GM19324 (cell line): Measurements from ENCODE around the gene OR4D10.

Experiments used
- ATAC-seq: cut with Tn5 transposase; IDR thresholded peaks from one replicate; pipeline ENCODE4 v1.9.1; 2021; ENCODE audit warnings: mild to moderate bottlenecking, moderate library complexity; ENCODE audit not compliant: unreplicated experiment, low FRiP score

OR4D10 gene

DNA sequence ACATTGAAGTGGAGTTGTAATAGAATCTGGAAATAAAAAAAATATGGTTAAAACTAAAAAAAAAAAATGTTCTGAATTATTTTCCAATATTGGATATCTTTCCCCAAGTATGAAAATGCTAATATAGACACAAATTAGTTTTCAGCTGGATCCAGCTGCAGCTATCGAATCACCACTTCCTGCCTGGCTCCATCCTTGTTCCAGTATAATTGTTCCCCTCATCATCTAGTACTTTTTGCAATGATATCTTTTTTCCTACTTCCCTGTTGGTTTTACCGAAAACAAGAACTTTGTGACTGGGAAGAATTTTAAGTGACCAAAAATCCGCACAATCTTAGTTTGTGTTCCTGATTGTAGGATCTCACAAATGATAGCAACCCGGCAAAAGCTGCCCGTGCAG, 47.6 kb downstream of the OR4D10 start:
- ATAC-seq, result no peak

DNA sequence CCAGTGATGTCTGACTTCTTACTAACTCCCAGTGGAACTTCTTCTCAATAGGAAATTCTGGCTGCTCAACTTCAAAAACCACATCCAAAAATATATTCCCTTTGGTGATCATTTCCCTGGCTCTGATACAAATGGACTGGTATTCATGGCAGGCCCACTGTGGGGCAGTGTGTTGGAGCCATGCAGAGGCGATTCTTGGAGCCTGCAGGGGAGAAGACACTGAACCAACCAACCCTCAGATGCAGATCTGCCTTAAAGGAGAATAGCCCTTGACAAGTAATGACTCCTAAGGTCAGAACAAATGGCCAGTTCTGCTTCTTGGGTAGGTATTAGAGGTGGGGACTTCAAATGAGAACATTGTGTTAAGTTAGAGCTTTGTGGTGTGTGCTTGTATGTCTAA, 50.4 kb downstream of the OR4D10 start:
- ATAC-seq, result no peak

DNA sequence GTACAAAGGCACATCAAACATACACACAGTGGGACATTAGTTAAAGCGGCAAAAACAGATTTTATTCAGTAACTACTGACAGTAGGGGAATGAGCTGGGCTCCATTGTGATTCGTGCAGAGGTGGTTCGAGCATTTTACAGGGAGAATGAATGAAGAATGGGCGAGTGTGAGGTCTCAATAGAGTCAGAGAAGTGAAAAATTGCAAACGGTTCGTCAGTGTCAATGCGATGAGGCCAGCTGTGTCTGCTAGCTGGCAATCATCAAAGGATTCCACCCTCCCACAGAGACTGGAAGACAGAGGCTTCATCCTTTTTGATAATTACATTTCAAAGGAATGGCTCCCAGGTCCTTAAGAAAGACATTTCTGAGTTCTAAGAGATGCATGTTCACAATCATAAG, 55.6 kb downstream of the OR4D10 start:
- ATAC-seq, result no peak
